GM18861 (cell line): ENCODE data around the gene TOX2.

Experiments
- ATAC-seq: cut with Tn5 transposase; IDR thresholded peaks from one replicate; pipeline ENCODE4 v1.9.1; 2021; ENCODE audit not compliant: unreplicated experiment

TOX2 gene

DNA sequence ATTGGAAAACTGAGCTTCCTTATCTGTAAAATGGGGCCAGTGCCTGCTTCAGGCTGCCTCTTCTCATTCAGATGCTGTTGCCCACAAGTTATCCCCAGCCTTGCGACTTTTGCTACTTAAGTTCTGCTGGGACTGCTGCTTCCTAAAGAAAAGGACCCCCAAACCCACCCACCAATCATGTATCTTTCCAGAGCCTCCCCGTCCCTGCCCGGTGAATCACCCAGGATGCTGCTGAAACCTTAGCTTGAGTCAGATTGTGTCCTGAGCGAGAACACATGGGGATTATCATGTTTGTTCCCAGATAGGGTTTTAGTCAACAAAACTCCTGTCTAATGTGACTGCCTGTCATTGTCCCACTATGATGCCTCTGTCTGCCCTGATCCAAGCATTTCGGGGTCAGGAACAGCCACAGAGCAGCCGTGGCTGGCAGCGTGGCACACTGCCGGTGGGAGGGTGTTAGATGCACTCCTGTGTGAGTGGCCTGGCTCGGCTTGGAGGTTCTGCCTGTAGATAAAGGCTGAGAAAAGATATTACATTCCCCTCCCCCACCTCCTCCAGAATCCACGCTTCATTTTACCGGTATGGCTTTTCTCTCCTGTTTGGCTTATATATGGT lies 79.9 kb downstream of the TOX2 start:
- ATAC-seq: no peak

DNA sequence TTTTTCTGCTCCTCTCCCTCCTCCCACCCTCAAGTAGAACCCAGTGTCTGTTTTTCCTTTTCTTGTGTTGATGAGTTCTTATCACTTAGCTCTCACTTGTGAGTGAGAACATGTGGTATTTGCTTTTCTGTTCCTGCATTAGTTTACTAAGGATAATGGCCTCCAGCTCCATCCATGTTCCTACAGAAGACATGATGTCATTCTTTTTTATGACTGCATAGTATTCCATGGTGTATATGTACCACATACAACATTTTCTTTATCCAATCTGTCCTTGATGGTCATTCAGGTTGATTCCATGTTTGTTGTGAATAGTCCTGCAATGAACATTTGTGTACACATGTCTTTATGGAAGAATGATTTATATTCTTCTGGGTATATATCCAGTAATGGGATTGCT lies 81.0 kb downstream of the TOX2 start:
- no peak for ATAC-seq

DNA sequence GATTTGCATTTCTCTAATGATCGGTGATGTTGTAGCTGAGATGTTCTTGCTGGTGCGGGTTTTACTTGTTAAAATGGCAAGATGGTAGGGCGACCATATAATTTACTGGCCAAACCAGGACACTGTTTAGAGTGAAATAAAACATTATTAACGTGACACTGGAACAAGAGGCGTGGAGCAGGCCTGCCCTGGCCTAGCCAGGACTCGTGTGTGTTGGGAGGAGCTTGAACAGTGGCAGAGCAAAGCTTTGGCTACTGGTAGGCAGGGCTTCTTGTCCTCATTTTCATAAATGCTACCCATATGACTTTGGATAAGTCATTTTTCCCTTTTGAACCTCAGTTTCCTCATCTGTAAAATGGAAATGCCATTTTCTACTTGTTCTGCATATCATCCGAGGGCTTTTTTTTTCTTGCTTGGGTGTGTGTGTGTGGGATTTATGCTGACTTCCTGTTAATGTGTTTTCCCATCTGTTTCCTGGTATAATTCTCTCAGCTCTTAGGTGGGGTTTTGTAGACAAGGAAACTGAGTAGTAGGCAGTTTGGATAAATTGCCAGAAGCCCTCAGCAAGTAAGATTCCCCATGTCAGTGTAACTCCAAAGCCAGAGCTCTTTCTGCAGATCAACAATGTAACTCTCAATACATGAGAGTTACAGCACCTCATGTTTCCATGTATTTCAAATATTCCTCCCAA lies 81.7 kb downstream of the TOX2 start:
- ATAC-seq: no peak

DNA sequence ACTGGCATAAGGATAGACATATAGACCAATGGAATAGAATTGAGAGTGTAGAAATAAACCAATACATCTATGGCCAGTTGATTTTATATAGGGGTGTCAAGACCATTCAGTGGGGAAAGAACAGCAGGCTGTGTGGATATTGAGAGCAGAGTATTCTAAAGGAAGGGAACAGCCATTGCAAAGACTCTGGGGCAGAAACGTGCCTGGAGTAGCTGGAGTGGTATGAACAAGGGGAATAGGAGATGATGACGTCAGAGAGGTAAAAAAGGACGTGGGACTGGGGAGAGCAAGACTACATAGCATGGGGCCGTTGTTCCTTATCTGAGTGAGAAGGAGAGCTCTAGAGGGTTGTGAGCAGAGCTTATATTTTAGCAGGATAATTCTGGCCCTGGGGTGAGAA lies 85.2 kb downstream of the TOX2 start:
- no peak for ATAC-seq

DNA sequence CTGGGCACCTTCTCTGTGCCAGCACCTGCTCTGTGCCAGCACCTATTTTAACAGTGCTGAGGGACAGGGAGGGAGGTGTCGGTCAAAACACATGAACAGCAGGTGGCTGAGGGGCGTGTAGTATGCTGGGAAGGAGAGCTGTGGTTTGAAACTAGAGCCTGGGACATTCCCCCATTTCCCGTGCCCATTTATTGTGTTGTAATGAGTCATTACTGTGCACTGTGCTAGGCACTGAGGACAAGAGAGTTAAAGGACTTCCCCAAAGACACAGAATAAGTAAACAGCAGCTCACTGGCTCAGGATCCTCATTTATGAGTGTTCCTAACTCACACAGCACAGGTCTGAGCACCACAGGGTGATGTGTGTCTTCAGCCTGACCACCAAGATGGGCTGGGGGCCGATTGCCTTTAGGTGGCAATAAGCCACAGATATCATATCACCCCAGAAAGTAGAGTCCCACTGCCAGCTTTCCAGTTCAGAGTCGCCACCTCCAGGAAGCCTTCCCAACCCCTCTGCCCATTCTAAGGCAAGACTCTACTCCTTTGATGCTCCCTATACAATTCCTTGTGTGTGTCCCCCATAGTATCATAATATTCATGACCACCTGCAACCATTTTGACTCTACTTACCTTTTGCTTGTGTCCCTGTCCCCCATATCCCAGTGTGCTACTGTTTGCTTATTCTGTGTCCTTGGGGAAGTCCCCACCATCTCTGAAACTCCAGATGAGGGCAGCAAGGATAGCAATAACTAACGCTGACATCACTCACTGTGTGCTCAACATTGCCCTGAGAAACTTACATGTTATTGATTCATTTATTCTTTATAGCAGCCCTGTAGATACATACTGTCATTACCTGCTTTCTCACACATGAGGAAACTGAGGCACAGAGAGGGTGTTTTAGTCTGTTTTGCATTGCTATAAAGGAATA lies 87.3 kb downstream of the TOX2 start:
- peak; percentile 68 for ATAC-seq

DNA sequence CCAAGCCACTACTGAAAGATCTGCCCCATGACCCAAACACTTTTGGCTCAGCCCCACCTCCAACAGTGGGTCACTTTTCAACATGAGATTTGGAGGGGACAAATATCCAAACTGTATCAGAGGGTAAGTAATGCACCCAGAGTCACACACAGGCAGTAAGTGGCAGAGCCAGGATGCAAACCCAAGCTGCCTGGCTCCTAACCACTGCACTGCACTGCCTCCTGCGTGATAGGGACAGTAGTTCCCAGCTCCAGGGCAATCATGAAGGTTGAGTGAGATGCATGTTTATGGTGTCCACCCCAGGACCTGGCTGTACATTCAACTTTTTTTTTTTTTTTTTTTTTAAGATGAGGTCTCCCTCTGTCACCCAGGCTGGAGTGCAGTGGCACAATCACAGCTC lies 88.2 kb downstream of the TOX2 start:
- ATAC-seq: no peak

DNA sequence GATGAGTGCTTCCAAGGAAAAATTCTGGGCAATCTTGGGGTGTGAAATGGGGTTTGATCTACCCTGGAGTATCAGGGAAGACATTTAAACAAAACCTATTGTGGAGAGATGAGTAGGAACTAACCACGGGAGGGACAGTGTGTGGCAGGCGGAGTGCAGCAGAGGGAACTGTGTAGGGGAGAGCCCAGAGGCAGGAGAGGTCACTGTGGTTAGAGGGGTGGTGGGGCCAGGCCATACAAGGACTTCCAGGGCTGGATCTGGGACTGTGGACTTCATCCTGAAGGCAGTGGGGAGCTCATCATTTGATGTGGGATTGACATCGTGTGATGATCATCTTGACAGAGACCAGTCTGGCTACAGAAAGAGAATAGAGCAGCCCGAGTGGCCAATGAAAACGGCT lies 89.0 kb downstream of the TOX2 start:
- no peak for ATAC-seq

DNA sequence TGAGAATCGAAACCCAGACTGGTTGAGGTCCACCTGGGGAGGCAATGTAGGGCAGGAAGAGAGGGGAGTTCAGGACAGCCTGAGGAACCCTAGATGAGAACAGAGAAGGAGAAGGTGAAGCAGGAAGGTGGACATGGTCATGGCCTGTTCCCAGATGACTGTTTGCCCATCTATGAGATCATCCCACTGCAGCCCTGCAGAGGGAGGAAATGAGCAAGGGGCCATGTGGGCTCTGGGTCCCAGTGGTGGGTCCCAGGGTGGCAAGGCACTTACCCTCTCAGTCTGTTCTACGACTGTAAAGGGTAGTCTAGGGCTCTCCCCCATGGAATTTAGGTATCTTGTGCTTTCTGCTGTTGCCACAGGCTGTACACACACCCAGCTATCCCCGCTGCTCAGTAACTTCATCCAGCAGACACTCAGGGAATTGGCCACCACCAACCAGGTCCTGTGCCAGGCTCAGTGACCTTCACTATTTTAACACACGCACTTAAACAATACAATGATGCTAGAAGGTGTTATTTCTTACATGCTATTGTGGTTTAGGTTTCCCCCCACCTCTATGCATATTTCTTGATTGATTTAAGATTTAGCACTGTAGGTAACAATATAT lies 89.8 kb downstream of the TOX2 start:
- no peak for ATAC-seq

DNA sequence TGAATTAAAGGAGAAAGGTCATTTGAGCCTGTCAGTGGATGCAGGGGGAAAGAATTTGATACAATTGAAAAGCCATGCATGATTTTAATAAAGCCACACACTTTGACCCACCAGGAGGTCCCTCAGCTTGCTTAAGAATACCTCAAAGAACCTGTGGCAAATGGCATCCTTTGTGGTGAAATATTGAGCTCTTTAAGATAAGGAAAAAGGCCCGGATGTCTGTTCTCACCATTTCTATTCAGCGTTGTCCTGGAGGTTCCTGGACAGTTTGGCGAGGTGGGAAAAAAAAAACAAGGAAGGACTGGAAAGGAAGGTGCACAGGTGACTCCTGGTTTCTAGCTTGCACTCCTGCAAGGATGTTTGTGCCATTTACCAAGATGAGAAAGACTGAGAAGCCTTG lies 91.0 kb downstream of the TOX2 start:
- no peak for ATAC-seq

DNA sequence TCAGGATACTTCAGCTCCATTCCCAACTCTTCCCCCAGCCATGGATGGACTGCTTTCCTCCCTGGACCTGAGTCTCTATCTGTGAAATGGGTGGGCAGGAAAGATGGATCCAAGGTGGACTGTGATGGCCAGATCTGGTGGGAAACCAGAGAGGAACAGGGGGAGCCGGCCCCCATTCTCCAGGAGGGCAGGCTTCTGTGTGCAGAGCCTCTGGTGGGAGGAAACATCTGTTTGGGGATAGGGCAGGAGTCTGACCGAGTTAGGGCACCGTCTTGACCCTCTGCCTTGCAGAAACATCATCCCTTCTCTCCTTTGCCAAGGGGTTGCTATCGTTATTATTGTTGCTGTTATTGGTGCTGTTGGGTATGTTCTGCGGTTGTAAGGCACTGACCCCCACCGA lies 91.5 kb downstream of the TOX2 start:
- no peak for ATAC-seq

DNA sequence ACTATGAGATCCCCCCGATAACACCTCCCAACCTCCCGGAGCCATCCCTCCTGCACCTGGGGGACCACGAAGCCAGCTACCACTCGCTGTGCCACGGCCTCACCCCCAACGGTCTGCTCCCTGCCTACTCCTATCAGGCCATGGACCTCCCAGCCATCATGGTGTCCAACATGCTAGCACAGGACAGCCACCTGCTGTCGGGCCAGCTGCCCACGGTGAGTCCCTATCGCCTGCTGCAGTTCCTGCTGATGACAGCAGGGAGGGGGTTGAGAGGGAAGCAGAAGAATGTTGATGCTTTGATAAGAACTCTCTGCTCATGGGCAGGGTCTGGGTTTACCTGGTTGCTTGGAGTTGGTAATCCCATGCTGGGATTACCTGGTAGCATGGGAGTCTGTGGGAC lies 91.9 kb downstream of the TOX2 start:
- no peak for ATAC-seq

DNA sequence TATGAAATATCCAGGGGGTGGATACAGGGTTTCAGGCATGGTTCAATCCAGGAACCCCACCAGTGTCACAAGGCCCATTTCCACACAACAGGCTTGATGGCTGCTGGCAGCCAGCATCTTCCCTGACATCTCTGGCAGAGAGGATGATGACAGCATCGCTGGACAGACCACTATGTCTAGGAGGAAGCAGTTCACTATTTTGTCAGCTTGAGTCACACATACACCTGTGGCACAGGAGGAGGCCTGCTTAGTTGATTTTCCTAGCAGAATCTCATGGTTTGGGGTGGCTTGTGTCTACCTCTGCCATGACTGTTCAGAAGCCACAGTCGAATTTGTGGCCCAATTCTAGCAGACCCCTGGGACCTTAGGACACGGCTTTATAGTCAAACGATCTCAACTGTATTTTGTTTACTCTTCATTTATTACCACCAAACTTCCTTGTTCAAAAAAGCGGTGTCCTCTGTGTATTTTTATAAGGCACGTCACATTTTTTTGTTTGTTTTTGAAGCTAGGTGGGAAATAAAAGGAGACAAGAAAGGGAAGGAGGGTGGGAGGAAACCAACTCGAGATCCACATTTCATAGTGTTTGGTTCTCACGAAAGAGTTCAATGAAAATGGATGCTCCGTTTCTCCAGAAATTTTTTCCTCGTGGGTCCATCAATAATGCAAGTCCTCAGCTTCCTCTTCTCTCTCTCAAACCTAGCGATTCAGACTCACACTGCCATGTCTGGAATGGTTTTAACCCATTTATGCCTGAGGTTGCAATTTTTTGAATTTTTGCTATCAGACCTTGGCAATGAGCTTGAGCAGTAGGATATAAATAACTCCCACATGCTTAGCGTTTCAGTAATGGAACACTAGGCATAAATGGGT lies 94.4 kb downstream of the TOX2 start:
- ATAC-seq: no peak

DNA sequence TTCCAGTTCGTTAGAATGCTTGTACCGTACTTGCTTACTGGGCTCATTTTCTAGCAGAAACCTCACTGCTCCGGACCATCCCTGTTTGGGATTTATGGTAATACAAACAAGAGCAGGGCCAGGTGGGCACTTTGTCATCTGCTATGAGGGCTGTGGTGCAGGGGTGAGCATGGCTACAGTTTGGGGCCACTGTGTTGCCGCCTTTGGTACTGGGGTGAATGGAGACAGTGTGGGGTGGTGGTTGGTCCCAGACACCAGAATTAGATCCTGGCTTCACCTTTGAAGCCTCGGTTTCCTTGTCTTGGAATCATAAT lies 95.0 kb downstream of the TOX2 start:
- ATAC-seq: no peak

DNA sequence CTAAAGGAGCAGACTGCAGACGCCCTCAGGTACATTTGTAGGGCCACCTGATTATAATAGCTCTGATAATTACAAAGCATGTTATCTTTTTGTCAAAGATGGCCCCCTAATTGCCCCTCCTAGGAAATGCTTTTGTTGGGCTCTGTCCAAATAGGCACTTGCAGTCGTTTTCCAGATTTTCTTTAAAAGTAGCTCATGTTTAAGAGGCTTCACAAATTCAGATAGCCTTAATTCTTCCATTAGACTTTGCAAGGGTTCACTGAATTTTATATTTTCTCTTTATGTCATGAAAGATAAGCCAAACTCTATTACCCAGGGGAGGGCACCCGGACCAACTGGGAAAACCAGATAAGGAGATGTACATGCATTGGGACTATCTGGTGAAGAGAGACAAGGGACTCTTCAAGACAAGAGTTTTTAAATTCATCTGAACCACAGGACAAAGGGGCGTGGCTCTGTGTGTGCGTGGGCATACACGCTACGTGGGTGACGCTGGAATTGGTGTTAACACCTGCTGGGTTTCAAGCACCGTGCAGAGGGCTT lies 95.6 kb downstream of the TOX2 start:
- no peak for ATAC-seq

DNA sequence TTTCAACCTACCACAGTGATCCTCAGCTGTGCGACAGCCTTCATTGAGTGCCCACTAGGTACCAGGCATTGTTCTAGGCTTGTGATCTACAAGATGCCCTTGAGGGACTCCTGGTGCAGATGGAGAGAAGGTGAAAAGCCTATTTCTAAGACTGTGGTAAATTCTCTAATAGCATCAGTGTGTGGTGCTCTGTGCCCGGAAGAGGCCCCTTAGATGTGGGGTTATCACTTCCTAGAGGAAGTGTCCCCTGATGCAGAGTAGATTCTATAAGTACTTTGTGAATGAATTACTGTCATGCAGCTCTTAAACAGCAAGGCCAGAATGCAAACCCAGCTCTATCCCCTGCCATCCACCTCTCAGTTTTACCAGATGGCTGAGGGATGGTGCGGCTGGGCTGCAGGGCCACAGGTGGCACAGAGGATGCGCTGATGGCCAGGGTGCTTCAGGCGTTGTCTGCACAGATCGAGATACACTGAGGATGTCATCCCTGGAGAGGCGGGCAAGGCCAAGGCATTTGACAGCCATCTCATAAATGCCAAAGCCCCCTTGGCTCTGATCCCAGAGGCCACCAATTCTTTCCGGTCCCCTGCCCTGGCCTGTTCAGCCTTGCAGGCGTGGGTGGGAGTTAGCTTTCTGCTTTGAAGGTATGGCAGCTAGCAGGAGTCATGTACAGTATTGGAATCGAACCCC lies 96.7 kb downstream of the TOX2 start:
- ATAC-seq: no peak

DNA sequence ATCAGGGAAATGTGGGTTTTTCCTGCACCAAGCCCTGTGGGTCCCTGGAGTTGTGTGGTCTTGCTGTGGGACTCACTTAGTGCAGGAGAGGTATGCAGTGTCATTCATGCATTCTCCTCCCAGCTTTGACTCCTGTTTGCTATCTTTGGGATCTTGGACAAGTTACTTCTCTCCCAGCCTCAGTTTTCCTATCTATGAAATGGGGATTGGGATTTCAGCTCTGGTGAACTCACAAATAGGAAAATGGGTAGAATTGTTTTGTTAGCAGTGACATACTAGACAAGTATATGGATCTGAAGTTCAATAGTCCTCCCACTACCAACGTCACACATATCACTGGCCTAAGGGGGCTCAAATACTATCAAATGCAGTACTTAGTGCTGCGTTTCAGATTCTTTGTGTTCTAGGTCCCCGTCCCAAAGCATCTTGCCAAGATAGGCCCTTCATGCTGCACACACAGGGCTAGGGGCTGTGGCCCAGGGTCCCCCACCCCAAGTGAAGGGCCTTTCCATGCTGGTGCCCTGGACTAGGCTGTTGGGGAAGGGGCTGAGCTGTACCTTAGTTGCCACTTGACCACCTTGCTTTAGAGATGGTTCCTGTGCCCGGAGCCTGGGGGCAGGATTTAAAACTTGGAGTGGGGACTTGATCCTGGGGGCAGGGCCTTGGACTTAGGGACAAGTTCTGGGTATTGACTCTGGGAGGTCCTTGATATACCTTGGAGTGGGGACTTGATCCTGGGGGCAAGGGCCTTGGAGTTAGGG lies 98.0 kb downstream of the TOX2 start:
- no peak for ATAC-seq

DNA sequence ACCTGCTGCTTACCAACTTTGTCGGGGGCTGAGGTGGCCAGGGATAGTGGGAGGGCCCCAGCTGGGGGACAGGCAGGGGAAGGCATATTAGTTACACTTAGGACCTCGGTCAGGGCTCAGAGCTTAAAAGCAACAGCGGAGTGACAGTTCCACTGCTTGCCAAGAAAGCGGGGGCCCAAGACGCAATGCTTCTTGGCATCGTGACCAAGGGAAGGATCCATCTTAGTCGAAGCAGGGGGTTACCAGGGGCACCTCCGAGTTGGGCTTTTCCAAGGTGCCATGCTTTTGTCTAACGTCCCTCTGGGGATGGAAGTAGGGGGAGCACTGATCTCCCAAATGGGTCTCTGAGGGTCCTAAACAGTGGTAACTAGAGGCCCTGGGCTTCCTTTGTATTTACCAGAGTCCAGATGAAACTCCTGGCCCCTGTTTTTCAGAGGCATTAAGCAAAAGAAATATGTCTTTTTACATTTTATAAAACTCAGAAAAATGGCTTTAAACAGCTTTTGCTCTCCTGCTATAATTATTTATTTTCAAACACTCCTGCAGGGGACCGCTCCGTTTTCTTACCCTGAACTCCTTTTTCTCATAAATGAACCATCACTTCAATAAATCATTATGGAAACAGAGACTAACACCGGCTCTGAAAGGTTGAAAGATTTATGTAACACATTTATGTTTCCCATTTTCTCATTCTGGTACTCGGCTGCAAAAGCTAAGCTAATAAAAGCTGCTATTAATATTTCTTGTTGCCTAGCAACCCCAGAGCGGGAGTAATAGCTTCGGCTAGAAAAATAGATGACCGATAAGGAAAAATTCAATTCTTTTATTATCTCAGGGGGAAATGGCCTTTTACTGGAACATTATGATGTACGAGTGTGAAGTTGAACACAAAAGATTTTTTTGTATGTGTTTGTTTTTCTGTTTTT lies 100.4 kb downstream of the TOX2 start:
- ATAC-seq: no peak

DNA sequence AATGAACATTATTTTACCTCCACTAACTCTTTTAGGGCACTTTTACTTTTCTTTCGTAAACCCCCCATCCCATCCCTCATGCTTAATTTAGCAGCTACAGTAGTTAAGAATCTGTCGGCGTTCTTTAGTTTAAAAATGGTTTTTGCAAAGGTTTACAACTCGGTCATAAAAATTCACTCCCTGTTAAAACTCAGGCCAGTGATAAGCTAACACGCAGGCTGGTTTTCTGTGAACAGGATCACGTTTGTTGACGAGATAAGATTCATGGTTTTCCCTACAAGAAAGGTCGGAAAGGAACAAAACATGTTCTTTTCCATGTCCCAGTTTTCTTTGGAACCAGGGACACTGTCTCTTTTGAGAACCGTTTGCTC lies 101.1 kb downstream of the TOX2 start:
- ATAC-seq: no peak
